ENCODE data around the gene CALCOCO2.

Gene CALCOCO2

DNA sequence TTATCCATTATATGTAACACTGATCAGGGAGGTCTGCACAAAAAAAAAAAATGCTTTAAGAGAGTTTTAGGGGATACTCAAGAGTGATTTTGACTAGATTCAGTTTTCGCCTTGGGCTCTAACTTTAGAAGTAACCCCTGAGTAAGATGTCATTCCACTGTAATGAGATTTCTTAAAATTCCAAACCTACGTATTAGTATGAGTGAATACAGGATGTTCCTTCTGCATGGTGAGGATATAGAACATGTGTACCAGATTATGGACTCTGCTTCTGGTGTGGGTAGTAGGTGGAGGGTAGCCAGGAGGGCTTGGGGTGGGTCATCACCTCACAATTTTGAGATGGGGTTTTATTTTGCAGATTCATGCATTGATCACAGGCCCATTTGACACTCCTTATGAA lies 81.6 kb downstream of the CALCOCO2 start:
- DNase-seq (ENCODE audit: low read depth in 2 of 3, low spot score in 1 of 3) = no peak
